GM12873 (cell line): ENCODE results near the gene PACRG.

Experiments
- TF ChIP-seq, protein P1 (sequence below): IDR thresholded peaks from 2 replicates; pipeline ENCODE4 v1.5.1; 2012; ENCODE audit warnings: low read depth, mild to moderate bottlenecking, moderate library complexity, low read length, control low read depth; ENCODE audit not compliant: insufficient read depth; ENCODE audit errors: missing control alignments

The PACRG gene

GRCh38 chr6:163324688-163325389 is 597.1 kb downstream of the PACRG start:
- TF ChIP-seq, protein P1, sequence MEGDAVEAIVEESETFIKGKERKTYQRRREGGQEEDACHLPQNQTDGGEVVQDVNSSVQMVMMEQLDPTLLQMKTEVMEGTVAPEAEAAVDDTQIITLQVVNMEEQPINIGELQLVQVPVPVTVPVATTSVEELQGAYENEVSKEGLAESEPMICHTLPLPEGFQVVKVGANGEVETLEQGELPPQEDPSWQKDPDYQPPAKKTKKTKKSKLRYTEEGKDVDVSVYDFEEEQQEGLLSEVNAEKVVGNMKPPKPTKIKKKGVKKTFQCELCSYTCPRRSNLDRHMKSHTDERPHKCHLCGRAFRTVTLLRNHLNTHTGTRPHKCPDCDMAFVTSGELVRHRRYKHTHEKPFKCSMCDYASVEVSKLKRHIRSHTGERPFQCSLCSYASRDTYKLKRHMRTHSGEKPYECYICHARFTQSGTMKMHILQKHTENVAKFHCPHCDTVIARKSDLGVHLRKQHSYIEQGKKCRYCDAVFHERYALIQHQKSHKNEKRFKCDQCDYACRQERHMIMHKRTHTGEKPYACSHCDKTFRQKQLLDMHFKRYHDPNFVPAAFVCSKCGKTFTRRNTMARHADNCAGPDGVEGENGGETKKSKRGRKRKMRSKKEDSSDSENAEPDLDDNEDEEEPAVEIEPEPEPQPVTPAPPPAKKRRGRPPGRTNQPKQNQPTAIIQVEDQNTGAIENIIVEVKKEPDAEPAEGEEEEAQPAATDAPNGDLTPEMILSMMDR, result no peak

DNA sequence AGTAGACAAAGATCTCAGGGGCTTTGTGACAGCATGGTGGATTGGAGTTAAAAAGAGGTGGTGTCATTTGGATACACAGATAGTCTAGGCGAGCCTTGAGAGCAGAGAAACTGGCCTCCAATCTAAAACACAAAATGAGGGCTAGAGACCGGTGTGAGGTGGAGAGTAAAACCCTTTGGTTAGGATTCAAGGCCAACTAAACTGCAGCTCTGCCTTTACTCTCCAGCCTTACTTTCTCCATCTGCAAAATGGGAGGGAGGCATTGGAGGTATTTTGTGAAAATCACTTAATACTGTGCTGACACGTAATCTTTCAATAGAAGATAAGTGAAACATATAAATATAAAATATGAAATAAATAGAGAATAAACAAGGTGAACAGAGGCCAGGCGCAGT is 597.6 kb downstream of the PACRG start:
- TF ChIP-seq, protein P1, result no peak

GRCh38 chr6:163327165-163327880 is 599.5 kb downstream of the PACRG start:
- TF ChIP-seq, protein P1, result no peak

- TF ChIP-seq, protein P1, result no peak
Observed at GRCh38 chr6:163327921-163328320, 600.1 kb downstream of the PACRG start.

GRCh38 chr6:163328411-163328810 is 600.6 kb downstream of the PACRG start:
- TF ChIP-seq, protein P1, result no peak

- TF ChIP-seq, protein P1, result no peak
Observed at GRCh38 chr6:163329991-163330390, 602.2 kb downstream of the PACRG start.

GRCh38 chr6:163331245-163331644 is 603.5 kb downstream of the PACRG start:
- TF ChIP-seq, protein P1, result no peak
